ENCODE measurements around the gene WDR59.

DNA sequence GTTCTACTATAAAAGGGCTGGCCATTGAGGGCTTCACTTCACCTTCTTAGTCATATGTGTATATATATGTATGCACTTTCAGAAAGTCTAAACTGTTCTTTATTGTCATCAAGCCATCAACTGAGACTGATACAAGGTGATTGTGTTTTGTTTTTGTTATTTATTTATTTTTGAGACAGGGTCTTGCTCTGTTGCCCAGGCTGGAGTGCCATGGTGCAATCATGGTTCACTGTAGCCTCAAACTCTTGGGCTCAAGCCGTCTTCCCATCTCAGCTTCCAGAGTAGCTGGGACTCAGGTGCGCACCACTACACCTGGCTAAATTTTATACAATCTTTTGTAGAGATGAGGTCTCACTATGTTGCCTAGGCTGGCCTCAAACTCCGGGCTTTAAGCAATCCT is 19.5 kb upstream of the WDR59 start:
- TF ChIP-seq GATA2 (IDR thresholded peaks at IDR 0.05; ENCODE audit: low read depth, low read length) (no peak), GATA3 (IDR thresholded peaks at IDR 0.05; ENCODE audit: low read depth, low read length) (no peak)
